NT2/D1 (cell line): ENCODE measurements around the gene FXYD1.

Source experiments
- DNase-seq: peaks from one replicate; pipeline ENCODE4 v3.0.0-alpha.2; 2011; ENCODE audit warnings: low read depth, low spot score
- H3K27me3 ChIP-seq: 2 replicates; pipeline ENCODE4 v1.6.0; 2011; ENCODE audit warnings: mild to moderate bottlenecking; ENCODE audit not compliant: insufficient read length, insufficient read depth
- H3K36me3 ChIP-seq: 2 replicates; pipeline ENCODE4 v1.6.1; 2011; ENCODE audit warnings: mild to moderate bottlenecking, low read length, mixed read lengths; ENCODE audit not compliant: insufficient read depth, insufficient read length
- H3K4me1 ChIP-seq: 2 replicates; pipeline ENCODE4 v1.5.1; 2011; ENCODE audit not compliant: insufficient read depth, insufficient read length
- H3K4me3 ChIP-seq: 2 replicates; pipeline ENCODE4 v1.5.1; 2011; ENCODE audit warnings: low read depth; ENCODE audit not compliant: insufficient read length
- H3K9ac ChIP-seq: 2 replicates; pipeline ENCODE4 v1.6.0; 2011; ENCODE audit warnings: low read depth; ENCODE audit not compliant: insufficient read length
- H3K9me3 ChIP-seq: 2 replicates; pipeline ENCODE4 v1.5.1; 2011; ENCODE audit warnings: mild to moderate bottlenecking, low read length; ENCODE audit not compliant: insufficient read depth
- SUZ12 ChIP-seq: IDR thresholded peaks from 2 replicates; pipeline ENCODE4 v1.6.1; 2011; ENCODE audit not compliant: insufficient read length, insufficient read depth; ENCODE audit errors: extremely low read depth
- YY1 ChIP-seq: IDR thresholded peaks from 2 replicates; pipeline ENCODE4 v1.6.1; 2011; ENCODE audit not compliant: insufficient read length, insufficient read depth
- ZNF274 ChIP-seq: IDR thresholded peaks from 2 replicates; pipeline ENCODE4 v1.6.1; 2011; ENCODE audit warnings: mild to moderate bottlenecking, low read depth, low read length

FXYD1 gene

DNA sequence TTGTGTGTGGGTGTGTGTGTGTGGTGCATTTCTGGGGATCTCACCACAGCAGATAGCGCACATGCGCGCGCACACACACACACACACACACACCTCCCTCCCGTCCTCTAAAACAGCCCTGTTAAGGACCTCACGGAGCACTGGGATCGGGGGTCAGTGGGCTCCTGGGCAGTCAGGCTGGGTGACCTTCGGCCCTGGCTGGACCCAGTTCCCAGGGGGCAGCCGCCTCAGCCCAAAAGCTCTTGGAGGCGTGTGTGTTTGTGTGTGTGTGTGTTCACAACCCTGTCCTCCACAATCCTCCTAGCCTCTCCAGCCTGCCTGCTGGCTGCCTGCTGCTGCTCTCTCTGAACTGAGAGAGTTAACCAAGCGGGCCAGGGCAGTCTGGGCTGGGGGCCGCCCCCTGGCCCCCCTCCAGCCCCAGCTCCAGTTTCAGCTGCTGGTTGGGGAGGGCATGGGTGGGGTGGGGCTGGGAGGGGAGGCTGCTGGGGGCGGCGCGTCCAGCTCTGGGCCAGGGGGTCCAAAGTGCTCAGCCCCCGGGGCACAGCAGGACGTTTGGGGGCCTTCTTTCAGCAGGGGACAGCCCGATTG lies at the start of gene FXYD1:
FXYD1 (plus strand) TSS at position 520 of the 588 bp plus-strand sequence. CDS start 1,256 bp downstream, outside the sequence.
- Histone ChIP-seq H3K4me3 (no peak within 1 kb of the TSS), H3K9ac (peak within 1 kb of the TSS; percentile 26), H3K36me3 (no peaks in the 10 kb centered on the region), H3K27me3 (peaks cover 25% of the 10 kb centered on the region), H3K4me1 (peaks cover 10% of the 10 kb centered on the region), H3K9me3 (no peaks in the 10 kb centered on the region)
- no peak for DNase-seq
- TF ChIP-seq YY1 (no peak), SUZ12 (no peak), ZNF274 (no peak)

DNA sequence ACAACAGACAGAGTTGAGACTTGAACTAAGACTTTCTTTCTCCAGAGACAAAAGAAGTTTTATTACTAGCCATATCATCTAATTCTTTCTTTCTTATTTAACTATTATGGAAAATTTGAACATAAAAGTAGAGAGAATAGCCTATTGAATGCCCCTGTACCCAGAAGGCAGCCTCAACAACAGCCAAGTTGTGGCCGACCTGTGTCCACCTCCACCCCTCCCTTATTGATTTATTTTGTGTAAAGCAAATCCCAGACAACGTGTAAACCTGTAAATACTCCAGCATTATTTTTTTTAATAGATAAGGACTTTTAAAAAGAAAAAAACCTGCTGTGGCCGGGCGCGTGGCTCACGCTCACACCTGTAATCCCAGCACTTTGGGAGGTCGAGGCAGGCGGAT lies 49.1 kb upstream of the FXYD1 start:
- TF ChIP-seq YY1 (no peak), SUZ12 (no peak), ZNF274 (no peak)
- no peaks in the 10 kb centered on the region for H3K27me3 ChIP-seq
- no peaks in the 10 kb centered on the region for H3K9me3 ChIP-seq
- peaks cover 10% of the 10 kb centered on the region for H3K4me1 ChIP-seq
- H3K36me3 ChIP-seq: no peaks in the 10 kb centered on the region
- no peak overlapping the region for H3K4me3 ChIP-seq
- H3K9ac ChIP-seq: no peak overlapping the region
- no peak for DNase-seq

DNA sequence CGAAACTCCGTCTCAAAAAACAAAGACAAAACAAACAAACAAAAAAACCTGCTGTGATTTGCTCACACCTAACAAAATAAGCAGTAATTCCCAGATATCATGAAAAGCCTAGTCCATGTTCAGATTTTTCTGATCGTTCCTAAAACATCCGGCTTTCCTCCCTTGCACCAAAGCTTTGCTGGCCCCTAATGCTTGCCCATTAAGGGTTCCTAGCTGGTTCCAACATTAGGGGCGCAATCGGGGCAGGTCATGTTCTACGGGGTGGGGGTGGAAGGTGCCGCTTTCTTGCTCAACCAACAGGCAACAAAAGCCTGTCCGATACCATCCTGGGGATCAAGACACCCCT lies 48.5 kb upstream of the FXYD1 start:
- Histone ChIP-seq H3K9ac (peak overlapping the region; percentile 21), H3K4me3 (no peak overlapping the region), H3K27me3 (no peaks in the 10 kb centered on the region), H3K9me3 (no peaks in the 10 kb centered on the region), H3K4me1 (peaks cover 10% of the 10 kb centered on the region), H3K36me3 (no peaks in the 10 kb centered on the region)
- DNase-seq: no peak
- TF ChIP-seq YY1: no peak
- no peak for TF ChIP-seq SUZ12
- no peak for TF ChIP-seq ZNF274

DNA sequence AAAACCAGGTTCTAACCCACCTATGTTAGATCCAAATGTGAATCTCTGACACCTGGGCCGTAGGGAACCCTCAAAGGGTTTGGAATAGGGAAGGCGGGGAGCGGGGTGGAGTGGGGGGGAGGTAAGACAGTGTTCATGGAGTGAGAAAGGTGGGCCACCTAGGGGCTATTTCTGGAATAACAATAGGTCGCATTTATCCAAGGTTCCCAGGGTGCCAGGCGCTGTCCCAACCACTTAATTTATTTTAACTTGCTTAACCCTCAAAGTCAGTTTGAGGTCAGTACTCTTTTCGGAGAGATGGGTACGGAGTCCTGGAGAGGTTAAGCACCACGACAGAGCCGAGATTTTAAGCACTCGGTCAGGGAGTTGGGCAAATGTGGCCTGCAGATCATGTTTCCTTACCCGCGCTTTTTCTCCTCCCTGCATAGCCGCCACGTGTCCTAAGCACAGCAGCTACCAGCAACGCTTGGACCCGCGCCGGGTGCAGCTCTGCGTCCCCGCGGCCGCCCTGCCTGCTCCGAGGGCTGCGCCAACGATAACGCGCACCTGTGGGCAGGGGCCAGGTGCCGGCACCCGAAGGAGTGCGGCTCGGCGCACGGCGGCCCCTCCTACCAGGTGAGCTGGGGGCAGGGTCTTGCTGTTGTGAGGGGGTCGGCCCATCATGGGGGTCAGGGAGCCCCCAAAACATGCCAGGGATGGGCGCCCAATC lies 48.0 kb upstream of the FXYD1 start:
- Histone ChIP-seq H3K4me3 (no peak overlapping the region), H3K4me1 (peaks cover 10% of the 10 kb centered on the region), H3K9me3 (no peaks in the 10 kb centered on the region), H3K27me3 (no peaks in the 10 kb centered on the region), H3K36me3 (no peaks in the 10 kb centered on the region), H3K9ac (peak overlapping the region; percentile 21)
- DNase-seq: no peak
- TF ChIP-seq YY1: no peak
- no peak for TF ChIP-seq SUZ12
- no peak for TF ChIP-seq ZNF274

DNA sequence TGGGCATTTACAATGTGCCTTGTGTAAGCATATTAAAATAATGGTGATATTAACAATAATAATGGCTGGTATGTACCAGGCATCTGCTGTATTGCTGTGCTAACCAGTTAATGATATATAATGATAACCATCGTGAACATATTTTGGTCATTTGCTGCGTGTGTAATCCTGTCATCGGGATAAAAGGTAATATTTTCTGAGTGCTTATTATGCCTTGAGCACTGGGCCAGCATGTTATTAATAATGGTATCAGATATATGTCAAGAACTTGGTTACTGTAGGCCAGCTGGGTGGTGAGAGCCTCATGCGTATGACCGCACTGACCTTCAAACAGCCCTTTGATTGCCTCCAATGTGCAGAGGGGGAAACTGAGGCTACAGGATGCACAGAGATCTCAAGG lies 45.2 kb upstream of the FXYD1 start:
- TF ChIP-seq SUZ12 (no peak), YY1 (no peak), ZNF274 (no peak)
- Histone ChIP-seq H3K4me1 (peaks cover 6% of the 10 kb centered on the region), H3K27me3 (no peaks in the 10 kb centered on the region), H3K36me3 (no peaks in the 10 kb centered on the region), H3K9me3 (no peaks in the 10 kb centered on the region), H3K9ac (no peak overlapping the region), H3K4me3 (no peak overlapping the region)
- no peak for DNase-seq

DNA sequence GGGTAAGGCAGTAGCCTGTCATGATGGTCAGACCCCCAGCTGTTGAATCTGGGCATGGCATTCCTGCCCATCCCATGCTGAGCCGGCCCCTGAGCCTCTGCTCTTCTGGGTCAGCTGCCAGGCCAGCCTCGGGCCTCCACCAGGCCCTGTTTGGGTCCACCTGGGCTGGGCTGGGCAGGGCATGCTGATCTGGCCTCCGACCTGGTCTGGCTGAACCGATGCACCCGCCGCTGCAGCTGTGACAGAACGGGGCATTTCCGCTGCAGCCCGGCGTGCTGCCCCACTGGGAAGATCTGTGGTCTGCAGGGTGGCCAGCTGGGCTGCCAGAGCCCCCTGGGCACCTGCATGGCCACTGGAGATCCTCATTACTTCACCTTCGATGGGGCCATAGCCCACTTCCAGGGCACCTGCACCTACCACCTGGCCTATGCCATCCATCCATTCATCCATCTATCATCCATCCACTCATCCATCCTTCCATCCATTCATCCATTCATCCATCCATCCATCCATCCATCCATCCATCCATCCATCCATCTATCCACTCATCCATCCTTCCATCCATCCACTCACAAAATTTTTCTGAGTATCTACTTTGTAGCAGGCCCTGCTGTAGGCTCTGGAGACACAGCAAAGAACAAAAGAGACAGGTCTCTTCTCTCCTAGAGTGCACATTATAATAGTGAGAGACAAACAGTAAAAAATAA lies 44.5 kb upstream of the FXYD1 start:
- Histone ChIP-seq H3K4me1 (peaks cover 6% of the 10 kb centered on the region), H3K9me3 (no peaks in the 10 kb centered on the region), H3K4me3 (no peak overlapping the region), H3K9ac (no peak overlapping the region), H3K27me3 (no peaks in the 10 kb centered on the region), H3K36me3 (no peaks in the 10 kb centered on the region)
- no peak for DNase-seq
- TF ChIP-seq YY1 (no peak), SUZ12 (no peak), ZNF274 (no peak)

DNA sequence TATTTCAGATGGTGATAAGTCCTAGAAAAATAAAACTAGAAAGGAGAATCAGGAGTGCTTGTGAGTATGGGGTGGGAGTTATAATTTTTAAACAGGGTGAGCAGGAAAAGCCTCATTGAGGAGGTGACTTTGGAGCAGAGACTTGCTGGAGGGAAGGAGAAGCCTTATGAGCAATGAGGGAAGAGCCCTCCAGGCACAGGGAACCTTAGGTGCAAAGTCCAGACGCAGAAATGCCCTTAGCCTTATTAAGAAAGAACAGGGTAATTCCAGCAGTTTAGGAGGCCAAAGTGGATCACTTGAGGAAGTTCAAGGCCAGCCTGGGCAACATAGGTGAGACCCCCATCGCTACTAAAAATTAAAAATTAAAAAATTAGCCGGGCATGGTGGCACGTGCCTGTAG lies 44.0 kb upstream of the FXYD1 start:
- H3K9me3 ChIP-seq: no peaks in the 10 kb centered on the region
- H3K4me3 ChIP-seq: no peak overlapping the region
- H3K9ac ChIP-seq: no peak overlapping the region
- TF ChIP-seq YY1: no peak
- TF ChIP-seq ZNF274: no peak
- TF ChIP-seq SUZ12: no peak
- no peaks in the 10 kb centered on the region for H3K27me3 ChIP-seq
- DNase-seq: no peak
- peaks cover 6% of the 10 kb centered on the region for H3K4me1 ChIP-seq
- H3K36me3 ChIP-seq: no peaks in the 10 kb centered on the region
